Embryonic facial prominence (tissue), 1 donor: ENCODE data around the gene SPACA4.
"Not testable (repeated sequence)": the region's sequence is repeated elsewhere in the genome, so short reads cannot be mapped to it uniquely, and the experiment has no call there.

Experiments used
- DNase-seq: peaks from one replicate; pipeline ENCODE4 v3.0.0-alpha.2; 2016; ENCODE audit errors: extremely low spot score

The SPACA4 gene

GRCh38 chr19:48618916-48619691 is 12.6 kb downstream of the SPACA4 start, which contains the start of the genes RPL18 and SPHK2:
Gene RPL18, minus strand, starts transcription at chr19:48619178. Its CDS starts 35 bp downstream, at chr19:48619143.
Gene SPHK2, plus strand, starts transcription at chr19:48619506. Its CDS starts 1,009 bp downstream, at chr19:48620515.
- peak; percentile 99 for DNase-seq

DNA sequence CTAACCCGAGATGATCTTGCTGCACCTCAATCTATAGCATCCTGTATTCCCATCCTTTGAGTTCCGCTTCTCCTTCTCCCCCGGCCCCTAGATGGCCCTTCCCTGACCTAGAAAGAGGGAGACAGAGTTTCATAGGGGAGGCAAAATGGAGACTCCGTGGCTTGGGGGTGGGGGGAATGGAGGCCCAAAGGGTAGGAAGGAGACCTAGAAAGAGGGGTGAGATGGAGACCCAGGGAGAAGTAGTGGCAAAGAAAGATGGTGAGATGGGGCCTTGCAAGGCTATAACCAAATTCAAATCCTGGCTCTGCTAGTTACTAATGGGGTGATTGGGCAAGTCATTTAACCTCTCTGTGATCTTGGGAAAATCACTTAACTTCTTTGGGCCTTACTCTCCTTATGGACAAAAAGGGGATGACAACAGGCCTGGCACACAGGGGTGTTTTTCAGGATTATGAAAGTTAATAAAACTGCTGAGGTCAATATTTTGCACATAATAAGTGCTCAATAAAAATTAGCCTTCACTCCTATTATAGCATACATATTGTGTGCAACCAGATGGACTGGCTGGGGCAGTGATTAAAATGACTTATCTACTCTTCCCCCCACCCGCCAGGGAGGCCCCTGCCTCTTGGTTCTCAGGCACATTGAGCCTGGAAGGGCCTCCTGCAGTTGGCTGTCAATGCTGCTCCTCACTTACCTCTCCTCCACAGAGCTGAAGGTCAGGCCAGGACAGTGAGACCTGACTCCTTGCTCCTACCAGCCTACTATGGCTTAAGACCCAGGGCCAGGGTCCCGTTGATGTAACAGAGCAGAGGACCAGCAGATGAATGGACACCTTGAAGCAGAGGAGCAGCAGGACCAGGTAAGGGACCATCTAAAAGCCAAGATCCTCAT is 13.4 kb downstream of the SPACA4 start:
- DNase-seq, result no peak

- no peak for DNase-seq
These were observed 17.1 kb downstream of the SPACA4 start for GRCh38 chr19:48623556-48624066.

DNA sequence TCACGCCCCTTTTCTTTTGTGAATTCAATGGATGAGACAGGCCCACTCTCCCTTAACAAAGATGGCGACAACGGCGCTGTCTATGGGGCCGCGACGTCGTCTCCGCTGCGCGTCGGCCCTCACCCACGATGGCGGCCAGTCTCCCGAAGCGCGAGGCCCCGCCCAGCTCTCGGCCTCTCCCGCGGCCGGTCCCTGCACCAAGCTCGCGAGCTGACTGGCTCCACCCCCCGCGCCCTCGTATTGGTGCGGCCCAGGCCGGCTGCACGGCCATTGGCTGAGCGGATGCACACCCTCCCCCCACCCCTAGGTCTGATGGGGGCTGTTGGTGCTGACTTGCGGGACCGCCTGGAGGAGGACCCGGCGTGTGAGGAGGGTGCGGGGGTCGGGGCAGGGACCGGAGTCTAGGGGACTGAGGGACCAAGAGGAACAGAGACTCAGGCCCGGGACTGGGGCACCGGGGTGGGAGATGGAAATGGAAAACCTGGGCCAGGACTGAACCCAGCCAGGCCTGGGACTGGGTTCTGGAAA is 17.6 kb downstream of the SPACA4 start:
- peak; percentile 94 for DNase-seq

DNA sequence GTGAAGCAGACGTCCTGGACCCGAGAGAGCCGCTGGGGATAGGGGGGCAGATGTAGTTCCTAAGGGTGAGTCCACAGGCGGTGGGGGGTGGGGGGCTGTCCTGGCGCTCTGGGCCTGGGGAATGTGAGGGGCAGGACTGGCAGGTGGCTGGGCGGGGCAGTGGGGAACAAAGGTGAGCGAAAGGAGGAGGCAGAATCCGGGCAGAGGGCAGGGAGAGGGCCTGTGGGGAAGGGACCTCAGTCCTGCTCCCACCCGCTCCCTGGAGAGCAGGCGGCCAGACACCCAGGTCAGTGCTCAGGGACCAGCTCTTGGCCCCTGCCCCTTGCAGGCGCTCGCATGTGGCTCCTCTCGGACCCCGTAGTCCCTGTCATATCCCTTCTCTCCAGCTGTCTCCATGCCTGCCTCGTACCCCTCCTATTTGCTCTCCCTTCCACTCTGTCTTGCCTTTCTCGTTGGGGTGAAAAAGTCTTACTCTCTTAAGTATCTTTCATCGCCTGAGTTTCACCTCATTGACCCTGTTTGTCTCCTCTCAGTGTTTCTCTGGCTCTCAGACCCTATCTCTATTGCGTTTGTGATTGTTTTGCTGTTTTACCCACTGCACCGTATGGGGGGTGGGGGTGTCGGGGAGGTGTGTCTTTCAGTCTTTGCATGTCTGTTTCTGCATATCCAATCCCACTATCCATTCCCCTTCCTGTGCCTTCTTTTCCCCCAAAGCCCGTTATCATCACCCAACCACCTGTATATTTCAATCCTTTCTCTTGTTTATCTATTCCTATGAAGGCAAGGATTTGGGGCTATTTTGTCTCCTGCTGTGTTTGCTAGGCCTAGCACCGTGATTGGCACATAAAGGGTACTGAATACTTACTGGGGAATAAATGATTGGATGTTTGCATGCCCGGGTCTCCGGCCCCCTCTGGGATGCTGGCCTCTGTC is 18.5 kb downstream of the SPACA4 start:
- DNase-seq, result no peak

DNA sequence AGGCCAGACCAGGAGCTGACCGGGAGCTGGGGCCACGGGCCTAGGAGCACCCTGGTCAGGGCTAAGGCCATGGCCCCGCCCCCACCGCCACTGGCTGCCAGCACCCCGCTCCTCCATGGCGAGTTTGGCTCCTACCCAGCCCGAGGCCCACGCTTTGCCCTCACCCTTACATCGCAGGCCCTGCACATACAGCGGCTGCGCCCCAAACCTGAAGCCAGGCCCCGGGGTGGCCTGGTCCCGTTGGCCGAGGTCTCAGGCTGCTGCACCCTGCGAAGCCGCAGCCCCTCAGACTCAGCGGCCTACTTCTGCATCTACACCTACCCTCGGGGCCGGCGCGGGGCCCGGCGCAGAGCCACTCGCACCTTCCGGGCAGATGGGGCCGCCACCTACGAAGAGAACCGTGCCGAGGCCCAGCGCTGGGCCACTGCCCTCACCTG is 19.4 kb downstream of the SPACA4 start:
- no peak for DNase-seq

DNA sequence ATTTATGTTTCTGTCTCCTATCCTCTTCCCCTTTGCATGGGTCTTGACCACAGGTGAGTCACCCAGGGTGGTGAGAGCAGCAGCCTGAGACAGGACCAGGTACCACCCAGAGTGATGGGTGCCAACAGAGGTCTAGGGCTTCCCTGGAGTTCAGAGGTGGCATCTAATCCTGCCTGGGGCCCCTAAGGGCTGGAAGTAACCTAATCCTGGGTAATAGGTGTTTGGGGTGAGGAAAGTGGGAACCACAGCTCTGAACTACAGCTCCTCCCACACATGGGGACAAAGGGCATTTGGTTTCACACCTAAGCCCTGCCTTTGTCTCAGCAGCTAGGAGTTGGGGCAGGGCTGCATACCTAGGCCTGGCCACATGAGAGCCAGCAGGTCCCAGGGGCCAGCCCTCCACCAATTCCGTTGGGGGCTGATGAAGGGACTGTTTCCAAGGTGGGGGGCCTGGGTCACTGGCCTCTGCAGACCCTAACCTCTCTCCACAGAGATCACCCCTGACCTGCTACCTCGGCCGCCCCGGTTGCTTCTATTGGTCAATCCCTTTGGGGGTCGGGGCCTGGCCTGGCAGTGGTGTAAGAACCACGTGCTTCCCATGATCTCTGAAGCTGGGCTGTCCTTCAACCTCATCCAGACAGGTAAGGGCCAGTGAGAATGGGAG is 20.8 kb downstream of the SPACA4 start:
- no peak for DNase-seq

DNA sequence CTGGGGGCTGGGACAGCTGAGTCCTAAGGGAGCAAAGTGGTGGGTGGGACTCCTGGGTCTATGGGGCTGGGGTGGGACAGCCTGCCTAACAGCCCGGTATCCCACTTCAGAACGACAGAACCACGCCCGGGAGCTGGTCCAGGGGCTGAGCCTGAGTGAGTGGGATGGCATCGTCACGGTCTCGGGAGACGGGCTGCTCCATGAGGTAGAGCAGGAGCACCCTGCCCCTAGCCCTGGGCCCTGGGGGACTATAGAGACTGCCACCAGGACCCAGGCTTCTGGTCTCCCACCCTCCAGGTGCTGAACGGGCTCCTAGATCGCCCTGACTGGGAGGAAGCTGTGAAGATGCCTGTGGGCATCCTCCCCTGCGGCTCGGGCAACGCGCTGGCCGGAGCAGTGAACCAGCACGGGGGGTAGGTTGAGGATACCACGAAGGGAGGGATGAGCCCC is 21.3 kb downstream of the SPACA4 start:
- DNase-seq, result no peak

DNA sequence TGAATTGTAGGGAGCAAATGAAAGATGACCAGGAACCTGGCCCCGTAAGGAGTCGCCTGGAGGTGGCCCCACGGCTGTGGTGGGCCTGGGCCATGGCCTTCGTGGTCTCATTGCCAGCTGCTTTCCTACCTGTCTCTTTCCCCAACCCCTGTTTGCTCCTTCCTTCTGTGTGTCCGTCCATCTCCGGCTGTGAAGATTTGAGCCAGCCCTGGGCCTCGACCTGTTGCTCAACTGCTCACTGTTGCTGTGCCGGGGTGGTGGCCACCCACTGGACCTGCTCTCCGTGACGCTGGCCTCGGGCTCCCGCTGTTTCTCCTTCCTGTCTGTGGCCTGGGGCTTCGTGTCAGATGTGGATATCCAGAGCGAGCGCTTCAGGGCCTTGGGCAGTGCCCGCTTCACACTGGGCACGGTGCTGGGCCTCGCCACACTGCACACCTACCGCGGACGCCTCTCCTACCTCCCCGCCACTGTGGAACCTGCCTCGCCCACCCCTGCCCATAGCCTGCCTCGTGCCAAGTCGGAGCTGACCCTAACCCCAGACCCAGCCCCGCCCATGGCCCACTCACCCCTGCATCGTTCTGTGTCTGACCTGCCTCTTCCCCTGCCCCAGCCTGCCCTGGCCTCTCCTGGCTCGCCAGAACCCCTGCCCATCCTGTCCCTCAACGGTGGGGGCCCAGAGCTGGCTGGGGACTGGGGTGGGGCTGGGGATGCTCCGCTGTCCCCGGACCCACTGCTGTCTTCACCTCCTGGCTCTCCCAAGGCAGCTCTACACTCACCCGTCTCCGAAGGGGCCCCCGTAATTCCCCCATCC is 22.1 kb downstream of the SPACA4 start:
- no peak for DNase-seq

DNA sequence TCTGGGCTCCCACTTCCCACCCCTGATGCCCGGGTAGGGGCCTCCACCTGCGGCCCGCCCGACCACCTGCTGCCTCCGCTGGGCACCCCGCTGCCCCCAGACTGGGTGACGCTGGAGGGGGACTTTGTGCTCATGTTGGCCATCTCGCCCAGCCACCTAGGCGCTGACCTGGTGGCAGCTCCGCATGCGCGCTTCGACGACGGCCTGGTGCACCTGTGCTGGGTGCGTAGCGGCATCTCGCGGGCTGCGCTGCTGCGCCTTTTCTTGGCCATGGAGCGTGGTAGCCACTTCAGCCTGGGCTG is 22.7 kb downstream of the SPACA4 start:
- DNase-seq, result no peak

GRCh38 chr19:48629599-48630295 is 23.2 kb downstream of the SPACA4 start:
- DNase-seq, result no peak

DNA sequence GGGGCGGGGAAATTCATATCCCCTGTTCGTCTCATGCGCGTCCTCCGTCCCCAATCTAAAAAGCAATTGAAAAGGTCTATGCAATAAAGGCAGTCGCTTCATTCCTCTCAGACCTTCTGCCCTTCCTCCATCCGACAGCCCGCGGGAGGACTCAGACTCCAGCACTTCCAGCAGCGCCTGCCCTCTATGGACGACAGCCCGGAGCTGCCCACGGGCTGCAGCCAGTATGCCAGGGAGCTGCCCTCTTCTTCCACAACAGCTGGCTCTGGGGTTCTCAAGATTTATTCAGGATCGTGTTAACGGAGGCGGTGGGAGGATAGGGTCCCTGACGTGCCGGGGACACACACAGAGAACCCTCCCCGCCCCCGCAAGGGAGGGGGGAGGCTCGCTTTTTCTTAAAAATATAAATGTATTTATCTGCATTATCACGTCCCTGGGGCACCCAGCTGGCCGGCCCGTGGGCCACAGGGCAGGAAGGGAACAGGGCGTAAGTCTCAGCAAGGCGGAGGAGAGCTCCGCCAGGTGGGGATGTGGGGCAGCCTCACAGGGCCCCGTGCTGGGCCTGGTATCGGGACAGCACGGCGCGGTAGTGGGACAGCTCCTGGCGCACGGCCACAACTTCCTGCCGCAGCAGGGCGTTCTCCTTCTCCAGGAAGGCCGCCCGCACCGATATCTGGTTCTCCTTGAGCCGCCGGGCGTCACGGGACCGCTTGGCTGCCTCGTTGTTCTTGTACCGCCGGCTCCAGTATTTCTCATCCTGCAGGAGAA is 23.9 kb downstream of the SPACA4 start:
- no peak for DNase-seq

DNA sequence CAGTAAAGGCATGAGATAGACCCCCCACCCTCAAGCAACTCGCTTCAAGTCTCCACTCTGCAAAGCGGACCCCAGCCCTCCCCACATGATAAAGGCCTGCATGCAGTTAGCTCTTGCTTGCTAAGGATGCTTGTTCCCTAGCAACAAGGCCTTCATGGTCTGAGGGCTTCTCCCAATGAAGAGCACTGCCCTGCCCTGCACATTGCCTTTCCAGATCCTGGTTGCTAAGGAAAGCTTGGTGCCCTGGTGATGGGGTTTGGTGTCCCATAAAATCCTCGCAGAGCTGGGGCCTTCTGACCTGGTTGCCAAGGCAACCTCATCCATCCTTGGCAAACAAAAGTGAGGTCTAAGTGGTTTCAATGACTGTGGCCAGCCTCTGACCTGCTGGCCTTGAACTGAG is 24.7 kb downstream of the SPACA4 start:
- no peak for DNase-seq

- DNase-seq, result not testable (repeated sequence)
These were observed 25.7 kb downstream of the SPACA4 start for GRCh38 chr19:48632286-48632685.

GRCh38 chr19:48632692-48633147 is 26.2 kb downstream of the SPACA4 start:
- no peak for DNase-seq

- DNase-seq, result no peak
These were observed 26.9 kb downstream of the SPACA4 start for GRCh38 chr19:48633148-48634035.

- no peak for DNase-seq
These were observed 27.4 kb downstream of the SPACA4 start for GRCh38 chr19:48634036-48634342.
